Chondrocyte (in vitro differentiated cells): ENCODE data around the gene GABRR2. TPM values are rescaled to one million over a fixed set of nuclear protein-coding genes. Genes with fewer than 3 reads are reported as not detected.
"Not testable (repeated sequence)": the region's sequence is repeated elsewhere in the genome, so short reads cannot be mapped to it uniquely, and the experiment has no call there.

Source experiments
- DNase-seq: peaks from one replicate; pipeline ENCODE4 v3.0.0; 2021; ENCODE audit warnings: mixed read lengths, low spot score
- H3K27ac Mint-ChIP-seq: one replicate; pipeline ENCODE4 v1.8.0; 2021; ENCODE audit warnings: mild to moderate bottlenecking, moderate library complexity, mixed read lengths; ENCODE audit not compliant: unreplicated experiment
- H3K27me3 Mint-ChIP-seq: 2 replicates; pipeline ENCODE4 v1.8.0; 2021; ENCODE audit warnings: low read depth, mixed read lengths
- H3K36me3 Mint-ChIP-seq: 2 replicates; pipeline ENCODE4 v1.8.0; 2021; ENCODE audit warnings: low read depth, mixed read lengths
- H3K4me1 Mint-ChIP-seq: 2 replicates; pipeline ENCODE4 v1.8.0; 2021; ENCODE audit warnings: low read depth, mild to moderate bottlenecking, mixed read lengths
- H3K4me3 Mint-ChIP-seq: one replicate; pipeline ENCODE4 v1.8.0; 2021; ENCODE audit warnings: mild to moderate bottlenecking, moderate library complexity, mixed read lengths; ENCODE audit not compliant: unreplicated experiment
- H3K9me3 Mint-ChIP-seq: 2 replicates; pipeline ENCODE4 v1.8.0; 2021; ENCODE audit warnings: low read depth, mixed read lengths
- CTCF ChIP-seq: fragments of 200-600 bp; sonication (generic); IDR thresholded peaks from 2 replicates; pipeline ENCODE4 v1.5.0; 2021; ENCODE audit warnings: antibody characterized with exemption, mild to moderate bottlenecking, moderate library complexity
- total RNA-seq: library from RNA; stranded (reverse); gene quantifications from 3 replicates; pipeline ENCODE4 v1.2.1, GENCODE V29; 2021

The GABRR2 gene
- total RNA-seq, 1 donor from 2014 or later: 0.57 TPM

DNA sequence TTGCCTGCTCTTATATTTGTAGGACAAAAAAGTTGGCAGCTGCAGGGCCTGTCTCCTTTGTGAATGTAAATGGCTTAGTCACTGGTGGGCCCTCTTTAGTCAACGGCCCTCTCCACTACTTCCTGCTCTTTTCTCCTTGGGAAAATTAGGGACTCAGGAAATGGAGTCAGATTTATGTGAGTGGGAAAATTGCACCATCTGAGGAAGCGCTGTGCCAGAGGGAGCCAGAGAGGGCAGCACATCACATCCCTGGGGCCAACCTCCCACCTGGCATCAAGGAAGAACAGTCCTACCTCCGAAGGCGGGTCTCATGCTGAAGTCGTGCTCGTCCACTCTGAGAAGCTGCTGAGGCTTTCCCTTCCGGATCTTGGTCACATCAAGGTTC lies 15.6 kb downstream of the GABRR2 start:
- DNase-seq: no peak
- no peak overlapping the region for H3K4me3 Mint-ChIP-seq
- peaks cover 31% of the 10 kb centered on the region for H3K27me3 Mint-ChIP-seq
- no peak overlapping the region for H3K27ac Mint-ChIP-seq
- TF ChIP-seq CTCF: peak; percentile 48
- H3K9me3 Mint-ChIP-seq: peaks cover 5% of the 10 kb centered on the region
- peaks cover 25% of the 10 kb centered on the region for H3K4me1 Mint-ChIP-seq
- H3K36me3 Mint-ChIP-seq: peaks cover 7% of the 10 kb centered on the region

DNA sequence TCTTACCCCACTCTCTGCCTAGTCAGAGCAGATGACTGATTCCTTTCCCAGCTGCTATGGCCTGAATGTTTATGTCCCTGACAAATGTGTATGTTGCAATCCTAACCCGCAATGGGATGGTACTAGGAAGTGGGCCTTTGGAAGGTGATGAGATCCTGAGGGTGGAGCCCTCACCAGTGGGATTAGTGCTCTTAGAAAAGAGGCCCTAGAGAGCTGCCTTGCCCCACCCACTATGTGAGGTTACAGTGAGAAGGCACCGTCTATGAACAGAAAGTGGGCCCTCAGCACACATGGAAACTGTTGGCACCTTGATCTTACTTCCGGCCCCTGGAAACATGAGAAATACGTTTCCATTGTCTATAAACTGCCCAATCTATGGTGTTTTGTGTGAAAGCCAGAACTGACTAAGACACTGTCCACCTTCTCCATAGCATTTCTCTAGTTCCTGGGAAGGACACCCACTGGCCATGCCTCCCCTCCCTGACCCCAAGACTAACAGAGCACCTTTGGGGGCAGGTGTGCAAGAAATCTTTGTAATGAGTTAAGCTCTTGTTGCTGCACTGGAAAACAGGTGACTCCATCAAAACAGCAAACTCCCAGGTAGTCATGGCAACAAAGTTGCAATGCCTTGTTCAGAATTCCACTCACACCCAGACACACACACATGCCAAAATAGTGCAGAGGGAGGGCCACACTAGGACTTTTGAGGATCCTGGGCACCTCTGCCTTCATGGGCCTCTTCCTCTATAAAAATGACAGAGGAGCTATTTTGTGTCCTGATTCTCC lies 16.2 kb downstream of the GABRR2 start:
- no peak overlapping the region for H3K27ac Mint-ChIP-seq
- H3K9me3 Mint-ChIP-seq: peaks cover 3% of the 10 kb centered on the region
- no peak for DNase-seq
- H3K36me3 Mint-ChIP-seq: peaks cover 7% of the 10 kb centered on the region
- H3K4me1 Mint-ChIP-seq: peaks cover 25% of the 10 kb centered on the region
- H3K27me3 Mint-ChIP-seq: peaks cover 31% of the 10 kb centered on the region
- no peak overlapping the region for H3K4me3 Mint-ChIP-seq
- TF ChIP-seq CTCF: no peak

DNA sequence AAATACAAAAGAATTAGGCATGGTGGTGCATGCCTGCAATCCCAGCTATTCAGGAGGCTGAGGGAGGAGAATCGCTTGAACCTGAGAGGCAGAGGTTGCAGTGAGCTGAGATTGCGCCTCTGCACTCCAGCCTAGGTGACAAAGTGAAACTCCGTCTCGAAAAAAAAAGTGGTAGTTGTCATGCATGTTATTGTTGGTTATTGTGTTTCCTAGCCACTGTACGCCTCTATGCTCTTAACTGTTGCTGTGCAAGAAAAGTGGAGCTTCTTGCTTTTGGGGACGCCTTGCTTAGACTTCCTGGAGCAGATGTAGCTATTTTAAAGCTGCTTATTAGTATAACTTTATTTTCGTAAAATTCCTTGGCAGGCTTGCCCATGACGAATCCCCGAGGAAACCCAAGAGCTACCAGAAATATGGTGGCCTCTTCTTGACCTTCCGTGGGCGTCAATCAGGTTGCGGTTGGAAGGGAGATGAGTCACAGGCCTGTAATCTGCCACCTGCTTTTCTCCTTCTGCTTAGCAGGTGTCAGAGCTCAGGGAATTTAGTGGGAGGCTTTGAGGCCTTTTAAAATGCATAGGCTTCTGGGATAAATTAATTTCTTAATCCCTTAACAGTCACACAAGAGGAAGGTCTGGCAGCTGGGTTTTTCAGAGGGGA lies 17.3 kb downstream of the GABRR2 start:
- TF ChIP-seq CTCF: no peak
- H3K9me3 Mint-ChIP-seq: no peaks in the 10 kb centered on the region
- H3K4me3 Mint-ChIP-seq: no peak overlapping the region
- peaks cover 31% of the 10 kb centered on the region for H3K27me3 Mint-ChIP-seq
- H3K4me1 Mint-ChIP-seq: peaks cover 25% of the 10 kb centered on the region
- peak overlapping the region; percentile 89 for H3K27ac Mint-ChIP-seq
- no peak for DNase-seq
- H3K36me3 Mint-ChIP-seq: peaks cover 2% of the 10 kb centered on the region

DNA sequence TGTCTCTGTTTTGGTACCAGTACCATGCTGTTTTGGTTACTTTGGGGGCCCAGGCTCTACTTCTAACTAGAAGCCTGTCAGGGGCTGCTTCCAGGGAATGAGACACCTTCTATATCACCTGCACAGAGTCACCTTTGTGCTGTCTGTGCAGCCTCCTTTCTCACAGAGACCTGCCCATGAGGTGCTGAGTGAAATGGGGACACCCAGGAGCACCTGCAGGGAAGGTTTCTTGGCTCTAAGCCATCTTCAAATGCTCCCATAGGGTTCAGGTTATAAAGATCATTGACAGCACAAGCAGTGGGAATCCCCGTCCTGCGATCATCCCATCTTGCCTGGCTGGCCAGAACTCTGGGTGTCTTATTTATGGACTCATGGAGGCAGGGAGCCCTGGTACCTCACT lies 19.1 kb downstream of the GABRR2 start:
- Mint-ChIP-seq H3K36me3 (peaks cover 2% of the 10 kb centered on the region), H3K4me3 (no peak overlapping the region)

GRCh38 chr6:89295116-89295515 lies 20.0 kb downstream of the GABRR2 start:
- H3K4me3 Mint-ChIP-seq, H3K27ac Mint-ChIP-seq, DNase-seq, H3K9me3 Mint-ChIP-seq, H3K36me3 Mint-ChIP-seq: not testable (repeated sequence)
- H3K4me1 Mint-ChIP-seq: peaks cover 30% of the 10 kb centered on the region
- peaks cover 25% of the 10 kb centered on the region for H3K27me3 Mint-ChIP-seq

More for the DNA sequence above, 19.1 kb downstream of the GABRR2 start:
- TF ChIP-seq CTCF: no peak
- H3K9me3 Mint-ChIP-seq: no peaks in the 10 kb centered on the region
- no peak for DNase-seq
- H3K27ac Mint-ChIP-seq: no peak overlapping the region
- peaks cover 27% of the 10 kb centered on the region for H3K27me3 Mint-ChIP-seq
- peaks cover 27% of the 10 kb centered on the region for H3K4me1 Mint-ChIP-seq
